Peyer's patch (tissue), 4 donors: ENCODE results near the gene TEC. TPM values are rescaled to one million over a fixed set of nuclear protein-coding genes. Genes with fewer than 3 reads are reported as not detected.

Experiments used
- DNase-seq, 3 donors: peaks; one replicate each; pipeline ENCODE4 v3.0.0-alpha.2; 2017 to 2019
- H3K27ac ChIP-seq, 4 donors: fragments of 200-600 bp; sonication (generic); one replicate each; pipeline ENCODE4 v1.5.1; 2016 to 2019
- H3K27me3 ChIP-seq, 2 donors: fragments of 200-600 bp; sonication (generic); one replicate each; pipeline ENCODE4 v1.5.1; 2019
- H3K36me3 ChIP-seq, 3 donors: fragments of 200-600 bp; sonication (generic); one replicate each; pipeline ENCODE4 v1.5.1; 2016 to 2019
- H3K4me1 ChIP-seq, 4 donors: fragments of 200-600 bp; sonication (generic); one replicate each; pipeline ENCODE4 v1.5.1; 2016 to 2019
- H3K4me3 ChIP-seq, 4 donors: fragments of 200-600 bp; sonication (generic); 1 replicate in 3 of 4; 2 replicates in 1 of 4; pipeline ENCODE4 v1.5.1; 2016 to 2019; ENCODE audit warnings: mild to moderate bottlenecking in 1 of 4
- H3K9me3 ChIP-seq, 4 donors: fragments of 200-600 bp; sonication (generic); one replicate each; pipeline ENCODE4 v1.5.1; 2016 to 2019; ENCODE audit warnings: mild to moderate bottlenecking in 1 of 4
- CTCF ChIP-seq, 6 experiments: fragments of 450-650 bp in 4 of 6; fragments of 200-600 bp in 2 of 6; sonication (generic) in 1 of 6; IDR thresholded peaks; one replicate each; pipeline ENCODE4 v1.5.1; 2017 to 2019; ENCODE audit warnings: antibody characterized with exemption in 6 of 6, mild to moderate bottlenecking in 3 of 6, moderate library complexity in 1 of 6
- POLR2A ChIP-seq, 2 donors: fragments of 450-650 bp; IDR thresholded peaks; one replicate each; pipeline ENCODE4 v1.5.1; 2017; ENCODE audit warnings: antibody characterized with exemption in 2 of 2, mild to moderate bottlenecking in 2 of 2, moderate library complexity in 2 of 2
- total RNA-seq, 4 donors: library from RNA; depleted of rRNA; stranded (reverse); fragments of >200 nt; gene quantifications; one replicate each; pipeline ENCODE4 v1.1.0, GENCODE V29; 2016

TEC gene
- total RNA-seq, 4 donors from 2014 or later: 5.3 to 13.0 (median 10.2) TPM

- peaks cover 0 to 12% (median 0%) of the 10 kb centered on the region in 4 donors for H3K4me1 ChIP-seq
- DNase-seq: no peak
- H3K4me3 ChIP-seq: no peak overlapping the region
- H3K27ac ChIP-seq: no peak overlapping the region
- H3K9me3 ChIP-seq: no peaks in the 10 kb centered on the region
- H3K36me3 ChIP-seq: no peaks in the 10 kb centered on the region
- TF ChIP-seq CTCF (IDR thresholded peaks at IDR 0.05): no peak
- TF ChIP-seq POLR2A (IDR thresholded peaks at IDR 0.05): no peak
- H3K27me3 ChIP-seq: no peaks in the 10 kb centered on the region
These were observed 71.9 kb downstream of the TEC start for GRCh38 chr4:48197643-48198237.

- peaks cover 0 to 12% (median 0%) of the 10 kb centered on the region in 4 donors for H3K4me1 ChIP-seq
- no peaks in the 10 kb centered on the region for H3K36me3 ChIP-seq
- H3K27ac ChIP-seq: peak overlapping the region in 1 of 4 donors; percentile 29
- H3K27me3 ChIP-seq: no peaks in the 10 kb centered on the region
- no peak for TF ChIP-seq CTCF (IDR thresholded peaks at IDR 0.05)
- TF ChIP-seq POLR2A (IDR thresholded peaks at IDR 0.05): no peak
- H3K4me3 ChIP-seq: no peak overlapping the region
- no peak for DNase-seq
- H3K9me3 ChIP-seq: no peaks in the 10 kb centered on the region
These were observed 72.7 kb downstream of the TEC start for GRCh38 chr4:48196758-48197504.

- Histone ChIP-seq H3K4me3 (no peak overlapping the region), H3K9me3 (no peaks in the 10 kb centered on the region), H3K27ac (peak overlapping the region in 1 of 4 donors; percentile 29), H3K27me3 (no peaks in the 10 kb centered on the region), H3K36me3 (no peaks in the 10 kb centered on the region), H3K4me1 (peaks cover 0 to 12% (median 0%) of the 10 kb centered on the region in 4 donors)
- TF ChIP-seq POLR2A (IDR thresholded peaks at IDR 0.05) (no peak), CTCF (IDR thresholded peaks at IDR 0.05) (no peak)
- no peak for DNase-seq
These were observed 73.8 kb downstream of the TEC start for GRCh38 chr4:48195853-48196252.

- H3K27ac ChIP-seq: no peak overlapping the region
- H3K4me1 ChIP-seq: peaks cover 0 to 12% (median 0%) of the 10 kb centered on the region in 4 donors
- H3K9me3 ChIP-seq: no peaks in the 10 kb centered on the region
- TF ChIP-seq CTCF (IDR thresholded peaks at IDR 0.05) (no peak), POLR2A (IDR thresholded peaks at IDR 0.05) (no peak)
- H3K27me3 ChIP-seq: no peaks in the 10 kb centered on the region
- no peaks in the 10 kb centered on the region for H3K36me3 ChIP-seq
- no peak overlapping the region for H3K4me3 ChIP-seq
- no peak for DNase-seq
These were observed 74.3 kb downstream of the TEC start for GRCh38 chr4:48195374-48195773.

- Histone ChIP-seq H3K4me1 (peaks cover 0 to 12% (median 0%) of the 10 kb centered on the region in 4 donors), H3K27me3 (no peaks in the 10 kb centered on the region), H3K27ac (no peak overlapping the region), H3K36me3 (no peaks in the 10 kb centered on the region), H3K9me3 (no peaks in the 10 kb centered on the region), H3K4me3 (no peak overlapping the region)
- TF ChIP-seq POLR2A (IDR thresholded peaks at IDR 0.05) (no peak), CTCF (IDR thresholded peaks at IDR 0.05) (no peak)
- DNase-seq: no peak
These were observed 74.7 kb downstream of the TEC start for GRCh38 chr4:48194971-48195370.
